Loucy (cell line): ENCODE data around the gene RPL12.

ENCODE experiments used
- EZH2phosphoT487 ChIP-seq: fragments of 200-600 bp; IDR thresholded peaks from 2 replicates; pipeline ENCODE4 v1.6.1; 2018; ENCODE audit warnings: antibody characterized with exemption, mild to moderate bottlenecking, moderate library complexity, borderline replicate concordance
- TF ChIP-seq, protein P1 (sequence below): fragments of 200-600 bp; sonication (generic); conservative IDR thresholded peaks from 2 replicates; pipeline ENCODE4 v1.5.1; 2014; ENCODE audit warnings: mild to moderate bottlenecking, antibody characterized with exemption, low read length

DNA sequence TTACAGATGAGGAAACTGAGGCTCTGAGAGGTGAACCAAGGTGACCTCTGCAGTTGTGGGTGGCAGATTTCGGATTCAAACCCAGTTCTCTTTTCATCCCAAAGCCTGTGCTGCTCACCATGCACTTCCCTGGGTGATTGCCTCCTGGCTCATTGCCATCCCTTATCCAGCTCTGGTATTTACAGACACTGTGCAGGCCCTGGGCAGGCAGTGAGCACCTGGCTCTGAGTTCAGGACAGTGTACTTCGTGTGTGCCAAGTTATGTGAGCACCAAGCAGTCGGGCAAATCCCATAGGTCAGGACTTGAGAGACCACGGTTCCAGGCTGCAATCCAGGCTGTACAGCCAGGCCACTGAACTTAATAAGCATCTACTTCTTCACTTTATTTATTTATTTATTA is 1.5 kb upstream of the RPL12 start:
- TF ChIP-seq, protein P1, sequence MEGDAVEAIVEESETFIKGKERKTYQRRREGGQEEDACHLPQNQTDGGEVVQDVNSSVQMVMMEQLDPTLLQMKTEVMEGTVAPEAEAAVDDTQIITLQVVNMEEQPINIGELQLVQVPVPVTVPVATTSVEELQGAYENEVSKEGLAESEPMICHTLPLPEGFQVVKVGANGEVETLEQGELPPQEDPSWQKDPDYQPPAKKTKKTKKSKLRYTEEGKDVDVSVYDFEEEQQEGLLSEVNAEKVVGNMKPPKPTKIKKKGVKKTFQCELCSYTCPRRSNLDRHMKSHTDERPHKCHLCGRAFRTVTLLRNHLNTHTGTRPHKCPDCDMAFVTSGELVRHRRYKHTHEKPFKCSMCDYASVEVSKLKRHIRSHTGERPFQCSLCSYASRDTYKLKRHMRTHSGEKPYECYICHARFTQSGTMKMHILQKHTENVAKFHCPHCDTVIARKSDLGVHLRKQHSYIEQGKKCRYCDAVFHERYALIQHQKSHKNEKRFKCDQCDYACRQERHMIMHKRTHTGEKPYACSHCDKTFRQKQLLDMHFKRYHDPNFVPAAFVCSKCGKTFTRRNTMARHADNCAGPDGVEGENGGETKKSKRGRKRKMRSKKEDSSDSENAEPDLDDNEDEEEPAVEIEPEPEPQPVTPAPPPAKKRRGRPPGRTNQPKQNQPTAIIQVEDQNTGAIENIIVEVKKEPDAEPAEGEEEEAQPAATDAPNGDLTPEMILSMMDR: peak; percentile 6; the same call in 1 of the 2 replicates
- TF ChIP-seq EZH2phosphoT487: no peak
